Transverse colon (tissue), 4 donors: Measurements from ENCODE around the gene SCAP.

ENCODE experiments used
- POLR2AphosphoS5 ChIP-seq, 3 donors: sonication (generic); formaldehyde crosslinking; IDR thresholded peaks; one replicate each; pipeline ENCODE4 v1.6.1; 2016; ENCODE audit warnings: antibody characterized with exemption in 3 of 3
- TF ChIP-seq, protein P1 (sequence below), 5 experiments: fragments of 200-600 bp in 3 of 5; fragments of 450-650 bp in 2 of 5; sonication (generic) in 3 of 5; IDR thresholded peaks; 1 replicate in 2 of 5; 2 replicates in 3 of 5; pipeline ENCODE4 v1.5.1; 2016 to 2017; ENCODE audit warnings: antibody characterized with exemption in 5 of 5, inconsistent platforms in 3 of 5, mild to moderate bottlenecking in 2 of 5, moderate library complexity in 1 of 5

DNA sequence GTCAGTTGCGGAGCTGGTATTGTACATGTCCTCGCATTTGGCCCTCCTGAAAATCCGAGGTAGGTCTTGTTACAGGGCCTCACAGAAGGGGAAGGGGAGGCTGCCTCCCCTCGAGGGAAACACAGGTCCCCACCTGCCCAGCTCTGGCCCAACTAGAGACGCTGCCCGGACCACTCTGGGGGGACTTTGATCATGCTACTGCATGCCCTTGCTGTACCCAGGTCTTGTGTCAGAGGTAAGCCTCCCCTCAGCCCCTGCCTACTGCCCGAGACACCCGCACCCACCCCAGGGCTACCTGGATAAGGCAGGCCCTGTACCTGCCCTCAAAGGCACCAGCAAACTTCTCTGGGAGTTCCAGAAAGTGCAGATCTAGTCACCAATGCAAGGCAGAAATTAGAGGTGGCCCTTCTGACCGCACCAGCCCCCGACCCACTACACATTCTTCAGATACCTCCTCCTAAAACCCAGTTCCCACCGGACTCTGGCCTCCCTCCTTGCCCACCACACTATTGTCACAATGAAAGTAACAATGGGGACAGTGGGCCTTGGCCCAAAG, 981 bp upstream of the SCAP start:
- TF ChIP-seq, protein P1, sequence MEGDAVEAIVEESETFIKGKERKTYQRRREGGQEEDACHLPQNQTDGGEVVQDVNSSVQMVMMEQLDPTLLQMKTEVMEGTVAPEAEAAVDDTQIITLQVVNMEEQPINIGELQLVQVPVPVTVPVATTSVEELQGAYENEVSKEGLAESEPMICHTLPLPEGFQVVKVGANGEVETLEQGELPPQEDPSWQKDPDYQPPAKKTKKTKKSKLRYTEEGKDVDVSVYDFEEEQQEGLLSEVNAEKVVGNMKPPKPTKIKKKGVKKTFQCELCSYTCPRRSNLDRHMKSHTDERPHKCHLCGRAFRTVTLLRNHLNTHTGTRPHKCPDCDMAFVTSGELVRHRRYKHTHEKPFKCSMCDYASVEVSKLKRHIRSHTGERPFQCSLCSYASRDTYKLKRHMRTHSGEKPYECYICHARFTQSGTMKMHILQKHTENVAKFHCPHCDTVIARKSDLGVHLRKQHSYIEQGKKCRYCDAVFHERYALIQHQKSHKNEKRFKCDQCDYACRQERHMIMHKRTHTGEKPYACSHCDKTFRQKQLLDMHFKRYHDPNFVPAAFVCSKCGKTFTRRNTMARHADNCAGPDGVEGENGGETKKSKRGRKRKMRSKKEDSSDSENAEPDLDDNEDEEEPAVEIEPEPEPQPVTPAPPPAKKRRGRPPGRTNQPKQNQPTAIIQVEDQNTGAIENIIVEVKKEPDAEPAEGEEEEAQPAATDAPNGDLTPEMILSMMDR (IDR thresholded peaks at IDR 0.05): no peak
- no peak for TF ChIP-seq POLR2AphosphoS5 (IDR thresholded peaks at IDR 0.05)
